WTC11 (cell line): ENCODE measurements around the gene TBC1D4.

Source experiments
- CBFB ChIP-seq: sonication (generic); formaldehyde crosslinking; IDR thresholded peaks from 2 replicates; pipeline ENCODE4 v1.8.1; 2022; ENCODE audit warnings: mild to moderate bottlenecking, low read depth, missing genetic modification reagents
- CTCF ChIP-seq: fragments of 200-600 bp; IDR thresholded peaks from 2 replicates; pipeline ENCODE4 v1.8.0; 2022; ENCODE audit warnings: antibody characterized with exemption
- ZNF232 ChIP-seq: sonication (generic); formaldehyde crosslinking; IDR thresholded peaks from 2 replicates; pipeline ENCODE4 v1.8.0; 2022; ENCODE audit warnings: mild to moderate bottlenecking, missing genetic modification reagents

DNA sequence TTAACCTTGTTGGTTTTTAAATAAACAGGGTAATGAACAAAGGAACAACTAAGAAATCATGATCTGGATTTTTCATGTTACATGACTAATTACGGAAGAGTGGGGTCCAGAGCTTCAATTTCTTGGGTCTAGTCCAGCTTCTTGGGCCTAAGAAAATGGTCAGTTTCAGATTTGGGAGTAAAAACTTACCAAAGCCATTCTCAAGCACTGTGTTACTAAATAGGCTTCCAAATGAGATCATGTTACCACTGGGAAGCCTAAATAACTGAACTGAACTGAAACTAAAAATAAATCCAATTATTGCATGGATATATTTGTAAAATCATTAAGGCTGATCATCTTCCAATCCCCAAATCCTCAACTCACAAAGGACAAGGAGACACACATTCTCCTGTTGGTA, 13.9 kb downstream of the TBC1D4 start:
- no peak for TF ChIP-seq CTCF
- no peak for TF ChIP-seq ZNF232
- no peak for TF ChIP-seq CBFB (CRISPR knock-in tag)
